SU-DHL-6 (cell line): ENCODE measurements around the gene FXR1.

Experiments used
- EZH2phosphoT487 ChIP-seq: fragments of 200-600 bp; sonication (generic), shearing (Covaris generic); conservative IDR thresholded peaks from 2 replicates; pipeline ENCODE4 v1.6.1; 2018; ENCODE audit warnings: mild to moderate bottlenecking, antibody characterized with exemption, low read length, moderate library complexity, mixed read lengths
- TF ChIP-seq, protein P1 (sequence below): fragments of 200-600 bp; sonication (generic); IDR thresholded peaks from one replicate; pipeline ENCODE4 v1.5.1; 2017; ENCODE audit warnings: antibody characterized with exemption, mild to moderate bottlenecking, low read length, moderate library complexity; ENCODE audit not compliant: insufficient read depth, poor library complexity, severe bottlenecking

DNA sequence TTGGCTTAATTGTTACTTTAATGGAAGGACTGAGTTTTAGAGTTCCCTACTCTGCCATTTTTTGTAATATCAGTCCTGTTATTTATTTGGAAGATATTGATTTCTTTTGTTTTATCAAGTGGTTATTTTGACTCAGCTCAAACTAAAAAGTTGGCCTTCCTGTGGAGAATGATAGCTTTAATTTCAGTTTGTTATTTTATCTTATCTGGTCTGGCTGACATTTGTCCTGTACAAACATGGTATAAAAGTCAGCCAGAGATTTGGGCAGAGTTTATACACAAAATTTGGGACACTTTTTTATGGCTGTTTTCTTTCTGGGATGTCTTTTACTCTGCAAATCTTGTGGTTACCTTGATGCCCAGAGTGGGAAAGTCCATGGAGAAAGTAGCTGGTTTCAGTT, 118.5 kb downstream of the FXR1 start:
- TF ChIP-seq, protein P1, sequence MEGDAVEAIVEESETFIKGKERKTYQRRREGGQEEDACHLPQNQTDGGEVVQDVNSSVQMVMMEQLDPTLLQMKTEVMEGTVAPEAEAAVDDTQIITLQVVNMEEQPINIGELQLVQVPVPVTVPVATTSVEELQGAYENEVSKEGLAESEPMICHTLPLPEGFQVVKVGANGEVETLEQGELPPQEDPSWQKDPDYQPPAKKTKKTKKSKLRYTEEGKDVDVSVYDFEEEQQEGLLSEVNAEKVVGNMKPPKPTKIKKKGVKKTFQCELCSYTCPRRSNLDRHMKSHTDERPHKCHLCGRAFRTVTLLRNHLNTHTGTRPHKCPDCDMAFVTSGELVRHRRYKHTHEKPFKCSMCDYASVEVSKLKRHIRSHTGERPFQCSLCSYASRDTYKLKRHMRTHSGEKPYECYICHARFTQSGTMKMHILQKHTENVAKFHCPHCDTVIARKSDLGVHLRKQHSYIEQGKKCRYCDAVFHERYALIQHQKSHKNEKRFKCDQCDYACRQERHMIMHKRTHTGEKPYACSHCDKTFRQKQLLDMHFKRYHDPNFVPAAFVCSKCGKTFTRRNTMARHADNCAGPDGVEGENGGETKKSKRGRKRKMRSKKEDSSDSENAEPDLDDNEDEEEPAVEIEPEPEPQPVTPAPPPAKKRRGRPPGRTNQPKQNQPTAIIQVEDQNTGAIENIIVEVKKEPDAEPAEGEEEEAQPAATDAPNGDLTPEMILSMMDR: no peak
- TF ChIP-seq EZH2phosphoT487: no peak
